Thymus (tissue), 11 donors: Measurements from ENCODE around the gene CACNA1B. TPM values are rescaled to one million over a fixed set of nuclear protein-coding genes. Genes with fewer than 3 reads are reported as not detected.

Source experiments
- DNase-seq, 9 donors: peaks; one replicate each; pipeline ENCODE4 v3.0.0-alpha.2; 2013; ENCODE audit warnings: low spot score in 9 of 9, low read depth in 6 of 9, missing footprints in 1 of 9
- H3K27ac ChIP-seq, 2 donors: one replicate each; pipeline ENCODE4 v1.5.1; 2013; ENCODE audit warnings: control low read depth in 1 of 2, low read depth in 1 of 2, low read length in 1 of 2, mild to moderate bottlenecking in 1 of 2, moderate library complexity in 1 of 2
- H3K27me3 ChIP-seq, 2 donors: one replicate each; pipeline ENCODE4 v1.5.1; 2013; ENCODE audit warnings: low read length in 1 of 2; ENCODE audit not compliant: control insufficient read depth in 2 of 2, insufficient read depth in 1 of 2
- H3K36me3 ChIP-seq, 2 donors: one replicate each; pipeline ENCODE4 v1.5.1; 2013; ENCODE audit warnings: low read length in 1 of 2, mild to moderate bottlenecking in 1 of 2, moderate library complexity in 1 of 2; ENCODE audit not compliant: control insufficient read depth in 2 of 2, insufficient read depth in 2 of 2
- H3K4me1 ChIP-seq, 2 donors: one replicate each; pipeline ENCODE4 v1.5.1; 2013; ENCODE audit warnings: low read length in 2 of 2; ENCODE audit not compliant: control insufficient read depth in 2 of 2, insufficient read depth in 2 of 2
- H3K4me3 ChIP-seq, 2 donors: one replicate each; pipeline ENCODE4 v1.5.1; 2013; ENCODE audit warnings: low read length in 2 of 2, control low read depth in 1 of 2, mild to moderate bottlenecking in 1 of 2
- H3K9me3 ChIP-seq, 2 donors: one replicate each; pipeline ENCODE4 v1.5.1; 2013; ENCODE audit warnings: low read length in 1 of 2, mild to moderate bottlenecking in 1 of 2; ENCODE audit not compliant: control insufficient read depth in 2 of 2, insufficient read depth in 1 of 2
- WGBS: extraction: QIAGEN DNeasy Blood & Tissue Kit; methylation state at CpG from one replicate; pipeline ENCODE4 v1.1.7; 2013; 5-methylcytosine and 5-hydroxymethylcytosine counted together
- polyA plus RNA-seq: library from polyadenylated mRNA; stranded (reverse); fragments of 200-250 nt; gene quantifications from one replicate; pipeline ENCODE4 v1.2.3, GENCODE V29; 2013
- total RNA-seq: library from RNA; stranded (reverse); fragments of 120-200 nt; gene quantifications from one replicate; pipeline ENCODE4 v1.2.4, GENCODE V29; 2013
- donor health status: healthy.

The CACNA1B gene
- total and polyA plus RNA-seq, 2 donors: 0.11 to 1.1 TPM

DNA sequence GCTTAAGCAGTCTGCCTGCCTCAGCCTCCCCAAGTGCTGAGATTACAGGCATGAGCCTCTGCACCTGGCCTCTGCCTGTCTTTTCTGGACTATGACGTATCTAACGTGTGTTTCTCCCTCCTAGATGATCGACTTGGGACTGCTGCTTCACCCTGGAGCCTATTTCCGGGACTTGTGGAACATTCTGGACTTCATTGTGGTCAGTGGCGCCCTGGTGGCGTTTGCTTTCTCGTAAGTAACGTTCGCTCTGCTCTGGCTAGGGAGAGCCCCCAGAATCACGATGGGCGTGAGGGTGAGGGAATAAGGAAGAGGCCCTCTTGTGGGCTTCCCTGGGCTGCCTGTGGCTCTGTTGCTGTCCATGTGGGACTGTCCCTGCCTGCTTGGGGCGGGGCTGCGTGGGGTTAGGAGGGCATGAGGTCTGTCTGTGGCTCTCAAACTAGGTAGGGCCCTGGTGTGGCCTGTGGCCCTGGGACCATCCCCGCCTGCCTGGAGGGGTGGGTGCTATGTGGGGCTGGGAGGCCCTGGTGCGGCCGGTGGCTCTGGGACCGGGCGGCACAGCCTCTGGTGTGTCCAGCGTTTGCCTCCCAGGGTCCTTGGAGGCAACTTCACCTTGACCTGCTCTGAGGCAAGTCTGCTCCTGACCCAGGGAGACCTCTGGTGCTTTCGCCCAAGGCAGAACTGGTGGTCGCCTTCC, 171.7 kb downstream of the CACNA1B start:
- H3K4me3 ChIP-seq: no peak overlapping the region
- no peaks in the 10 kb centered on the region for H3K9me3 ChIP-seq
- H3K27ac ChIP-seq: no peak overlapping the region
- no peaks in the 10 kb centered on the region for H3K4me1 ChIP-seq
- no peak for DNase-seq
- H3K36me3 ChIP-seq: no peaks in the 10 kb centered on the region
- 88% methylated on average over 21 of the region's 21 CpGs for WGBS
- peaks cover 0 to 8% of the 10 kb centered on the region in 2 donors for H3K27me3 ChIP-seq

DNA sequence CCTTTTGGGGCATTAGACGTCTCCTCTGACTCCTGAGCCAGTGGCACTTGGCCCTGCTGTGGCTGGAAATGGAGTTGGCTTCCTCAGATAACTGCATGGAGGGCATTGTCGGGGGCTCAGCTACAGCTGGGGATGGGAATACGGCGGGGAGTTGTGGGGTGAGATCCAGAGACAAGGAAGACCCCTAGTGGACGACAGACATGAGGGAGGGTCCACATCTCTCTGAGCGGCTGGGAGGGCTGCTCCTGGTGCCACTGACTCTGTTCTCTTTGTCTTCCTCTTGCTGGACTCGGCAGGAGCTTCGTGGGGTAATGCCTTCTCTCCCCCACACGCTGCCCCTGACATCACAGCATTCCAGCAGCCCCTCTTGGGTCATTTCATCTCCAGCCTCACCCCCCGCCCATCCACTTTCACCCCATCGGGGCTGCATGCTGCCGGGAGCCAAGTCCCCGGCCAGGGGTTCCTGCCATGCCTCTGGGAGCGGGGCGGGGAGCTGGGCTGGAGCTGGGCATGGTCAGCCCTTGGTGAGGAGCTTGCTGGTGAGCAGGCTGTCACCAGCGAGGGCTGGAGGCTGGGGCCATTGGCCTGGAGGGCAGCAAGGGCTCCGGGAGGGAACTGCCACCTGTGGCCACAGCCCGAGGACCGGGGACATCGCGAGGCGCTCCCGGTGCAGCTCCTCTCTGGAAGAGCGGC, 172.3 kb downstream of the CACNA1B start:
- H3K4me1 ChIP-seq: no peaks in the 10 kb centered on the region
- 78% methylated on average over 24 of the region's 24 CpGs for WGBS
- no peak overlapping the region for H3K27ac ChIP-seq
- peaks cover 0 to 11% of the 10 kb centered on the region in 2 donors for H3K27me3 ChIP-seq
- no peaks in the 10 kb centered on the region for H3K36me3 ChIP-seq
- H3K9me3 ChIP-seq: no peaks in the 10 kb centered on the region
- H3K4me3 ChIP-seq: no peak overlapping the region
- no peak for DNase-seq

DNA sequence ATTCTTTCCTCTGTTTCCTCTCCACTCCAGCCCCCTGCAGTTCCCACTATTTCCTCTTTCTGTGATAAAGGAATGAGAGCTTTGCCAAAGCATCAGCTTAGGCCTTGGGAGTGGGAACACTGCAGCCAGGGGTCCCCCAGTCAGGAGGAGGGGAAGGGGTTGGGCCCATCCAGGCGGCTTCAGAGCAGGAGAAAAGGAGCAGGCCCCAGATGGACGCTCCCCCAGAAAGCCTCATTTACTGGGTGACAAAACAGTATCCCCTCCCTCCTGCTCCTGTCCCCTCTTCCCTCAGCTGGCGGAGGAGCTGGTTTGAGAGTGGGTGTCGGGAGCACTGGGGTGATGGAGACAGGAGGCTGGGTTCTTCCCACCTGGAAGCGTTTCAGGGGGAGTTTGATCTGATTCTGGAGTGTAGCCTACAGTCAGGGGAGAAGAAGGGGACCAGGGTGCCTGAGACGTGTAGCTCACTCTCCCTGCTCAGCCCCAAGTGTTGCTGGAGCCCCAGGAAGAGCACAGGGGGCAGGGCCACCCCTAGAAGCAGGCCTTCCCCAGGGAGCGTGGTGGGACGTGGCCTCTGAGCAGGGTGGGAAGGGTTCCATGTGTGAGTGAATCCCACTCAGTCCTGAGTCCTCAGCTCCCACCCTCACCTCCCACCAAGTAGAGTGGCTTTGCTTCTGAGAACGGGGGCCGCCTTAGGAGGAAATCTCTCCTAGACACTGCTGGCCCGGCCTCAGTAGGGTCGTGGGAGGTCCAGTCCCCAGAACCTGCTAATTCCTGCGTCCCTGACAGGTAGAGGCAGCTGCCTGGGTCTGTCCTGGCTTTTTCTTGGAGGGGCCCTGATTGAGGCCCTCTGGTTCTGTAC, 173.1 kb downstream of the CACNA1B start:
- 82% methylated on average over 13 of the region's 13 CpGs for WGBS
- DNase-seq: no peak
- H3K9me3 ChIP-seq: no peaks in the 10 kb centered on the region
- H3K27me3 ChIP-seq: peaks cover 0 to 11% of the 10 kb centered on the region in 2 donors
- H3K36me3 ChIP-seq: no peaks in the 10 kb centered on the region
- no peak overlapping the region for H3K4me3 ChIP-seq
- H3K27ac ChIP-seq: no peak overlapping the region
- H3K4me1 ChIP-seq: no peaks in the 10 kb centered on the region

DNA sequence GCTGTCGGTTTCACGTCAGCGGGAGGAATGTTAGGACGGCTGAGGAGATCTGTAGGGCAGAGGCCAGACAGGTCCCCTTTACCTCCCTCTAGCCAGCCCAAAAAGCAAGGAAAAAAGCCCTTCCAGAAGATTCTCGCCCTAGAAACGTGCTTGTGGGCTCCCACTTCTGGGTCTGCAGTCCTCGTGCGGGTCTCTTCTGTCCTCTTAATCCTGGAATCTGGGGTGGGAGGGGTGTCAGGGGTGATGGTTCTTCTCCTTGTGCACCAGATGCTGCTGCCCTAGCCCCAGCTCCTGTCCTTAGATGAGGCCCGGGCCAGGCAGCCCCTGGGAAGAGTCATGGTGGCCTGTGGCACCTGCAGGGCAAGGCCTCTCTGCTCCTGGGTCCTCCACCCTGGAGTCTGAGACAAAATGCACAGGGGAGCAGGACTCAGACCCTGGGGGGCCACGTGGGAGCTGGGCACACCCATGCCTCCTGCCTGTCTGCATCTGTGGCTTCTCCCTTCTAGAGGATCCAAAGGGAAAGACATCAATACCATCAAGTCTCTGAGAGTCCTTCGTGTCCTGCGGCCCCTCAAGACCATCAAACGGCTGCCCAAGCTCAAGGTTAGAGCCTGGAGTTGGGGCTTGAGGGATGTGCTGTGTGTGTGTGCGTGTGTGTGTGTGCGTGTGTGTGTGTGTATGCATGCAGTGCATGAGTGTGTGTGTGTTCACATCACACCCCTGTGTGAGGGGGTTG, 174.2 kb downstream of the CACNA1B start:
- 89% methylated on average over 15 of the region's 15 CpGs for WGBS
- no peak overlapping the region for H3K4me3 ChIP-seq
- H3K4me1 ChIP-seq: no peaks in the 10 kb centered on the region
- no peak for DNase-seq
- H3K27ac ChIP-seq: no peak overlapping the region
- no peaks in the 10 kb centered on the region for H3K36me3 ChIP-seq
- peaks cover 0 to 11% of the 10 kb centered on the region in 2 donors for H3K27me3 ChIP-seq
- no peaks in the 10 kb centered on the region for H3K9me3 ChIP-seq

DNA sequence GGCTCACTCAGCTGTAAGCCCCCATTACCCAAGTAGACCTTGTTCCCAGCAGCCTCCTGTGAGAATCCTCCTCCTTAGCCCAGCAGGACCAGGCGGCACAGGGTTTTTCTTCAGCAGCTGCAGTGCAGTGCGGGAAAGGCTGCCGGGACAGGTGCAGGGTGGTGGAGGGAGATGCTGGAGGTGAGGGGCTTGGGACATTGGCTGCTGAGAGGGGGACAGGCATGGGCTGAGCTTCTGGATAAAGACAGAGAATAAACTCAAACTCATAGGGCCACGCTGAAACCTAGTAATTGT, 174.7 kb downstream of the CACNA1B start:
- Histone ChIP-seq H3K4me3 (no peak overlapping the region), H3K9me3 (no peaks in the 10 kb centered on the region), H3K27ac (no peak overlapping the region), H3K36me3 (no peaks in the 10 kb centered on the region), H3K27me3 (peaks cover 0 to 11% of the 10 kb centered on the region in 2 donors), H3K4me1 (no peaks in the 10 kb centered on the region)
- DNase-seq: no peak
- WGBS: 98% methylated on average over 4 of the region's 4 CpGs

DNA sequence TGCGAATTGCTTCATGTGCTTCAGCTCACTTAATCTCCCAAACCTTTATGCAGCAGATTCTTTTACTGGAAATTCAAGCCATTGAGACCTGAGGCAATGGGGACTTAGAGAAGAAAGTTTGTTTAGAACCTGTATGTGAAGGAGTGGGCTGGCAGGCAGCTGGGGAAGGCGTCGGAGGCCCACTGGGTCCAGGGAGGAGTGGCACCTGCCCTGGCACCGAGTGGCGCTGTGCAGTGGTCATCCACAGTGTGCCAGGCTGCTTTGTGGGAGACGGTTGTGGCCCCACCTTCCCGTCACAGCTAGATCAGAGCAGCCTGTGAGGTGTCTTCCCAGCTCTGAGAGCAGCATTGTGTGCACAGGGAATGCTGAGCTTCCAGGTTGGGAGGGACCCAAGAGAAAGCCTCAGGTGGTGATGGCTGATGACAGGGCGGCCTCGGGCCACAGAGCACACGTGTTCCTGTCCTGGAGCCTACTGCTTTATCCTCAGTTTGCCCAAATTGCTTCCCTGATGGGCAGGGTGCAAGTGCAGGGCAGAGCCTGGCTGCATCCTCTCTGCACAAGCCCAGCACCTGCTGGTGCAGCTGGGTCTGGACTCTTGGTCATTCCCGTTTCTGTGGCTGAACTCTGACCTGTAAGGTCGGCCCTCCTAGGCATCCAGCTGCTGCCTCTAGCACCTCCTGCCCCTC, 175.2 kb downstream of the CACNA1B start:
- peaks cover 0 to 11% of the 10 kb centered on the region in 2 donors for H3K27me3 ChIP-seq
- H3K27ac ChIP-seq: no peak overlapping the region
- WGBS: 92% methylated on average over 12 of the region's 12 CpGs
- H3K4me3 ChIP-seq: no peak overlapping the region
- DNase-seq: no peak
- H3K9me3 ChIP-seq: no peaks in the 10 kb centered on the region
- no peaks in the 10 kb centered on the region for H3K4me1 ChIP-seq
- H3K36me3 ChIP-seq: no peaks in the 10 kb centered on the region

DNA sequence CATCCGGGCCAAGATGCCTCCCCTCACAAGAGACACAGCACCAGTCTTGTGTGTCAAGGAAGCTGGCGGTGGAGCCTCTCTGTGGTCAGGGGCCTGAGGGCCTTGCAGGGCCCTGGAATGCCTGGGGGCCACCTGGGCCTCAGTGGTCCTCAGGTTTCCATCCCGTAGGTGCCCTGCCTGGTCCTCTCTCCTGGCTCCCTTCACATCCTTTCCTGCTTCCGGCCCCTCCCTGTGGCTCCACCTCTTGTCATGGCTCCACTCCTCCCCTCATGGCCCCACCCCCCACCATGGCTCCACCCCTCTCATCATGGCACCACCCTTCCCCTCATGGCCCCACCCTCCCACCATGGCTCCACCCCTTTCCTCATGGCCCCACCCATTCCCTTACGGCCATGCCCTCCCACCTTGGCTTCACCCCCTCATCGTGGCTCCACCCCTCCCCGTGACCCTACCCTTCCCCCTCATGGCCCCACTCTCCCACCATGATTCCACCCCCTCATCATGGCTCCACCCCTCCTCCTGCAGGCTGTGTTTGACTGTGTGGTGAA, 175.8 kb downstream of the CACNA1B start:
- Histone ChIP-seq H3K4me1 (no peaks in the 10 kb centered on the region), H3K4me3 (no peak overlapping the region), H3K9me3 (no peaks in the 10 kb centered on the region), H3K36me3 (no peaks in the 10 kb centered on the region), H3K27me3 (peaks cover 0 to 11% of the 10 kb centered on the region in 2 donors), H3K27ac (no peak overlapping the region)
- DNase-seq: no peak
- 81% methylated on average over 7 of the region's 7 CpGs for WGBS

DNA sequence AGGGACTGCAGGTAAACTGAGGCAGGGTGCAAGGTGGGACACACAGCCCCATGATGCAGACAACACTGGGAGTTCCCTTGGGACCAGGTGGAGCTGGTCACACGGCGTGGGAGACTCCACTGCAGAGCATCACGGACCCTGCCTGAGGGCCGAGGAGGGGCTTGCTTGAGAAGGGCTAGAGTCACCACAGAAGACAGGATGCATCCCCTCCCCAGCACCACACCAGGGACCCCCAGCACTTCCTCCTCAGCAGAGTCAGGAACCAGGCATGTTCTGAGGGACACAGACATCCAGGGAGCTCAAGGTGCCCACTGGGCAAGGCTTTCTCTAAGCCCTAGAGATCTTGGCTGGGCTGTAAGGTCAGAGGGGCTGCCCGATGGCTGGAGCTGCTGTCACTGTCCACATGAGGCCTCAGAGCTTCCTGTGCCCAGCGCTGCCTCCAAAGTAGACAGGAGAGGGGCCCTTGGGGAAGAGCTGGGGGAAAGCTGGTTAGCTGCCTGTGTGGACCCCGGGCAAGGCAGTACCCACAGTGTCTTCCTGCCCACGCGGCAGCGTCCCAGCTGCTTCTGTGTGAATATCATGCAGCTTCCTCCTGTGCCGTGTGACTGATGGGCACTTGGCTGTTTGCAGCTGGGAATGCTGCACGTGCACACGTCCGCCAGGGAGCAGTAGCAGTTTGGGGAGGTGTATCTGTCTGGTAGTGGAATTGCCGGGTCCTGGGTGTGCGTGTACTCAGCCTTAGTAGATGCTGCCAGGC, 176.6 kb downstream of the CACNA1B start:
- Histone ChIP-seq H3K9me3 (no peaks in the 10 kb centered on the region), H3K27me3 (peaks cover 0 to 11% of the 10 kb centered on the region in 2 donors), H3K4me3 (no peak overlapping the region), H3K4me1 (no peaks in the 10 kb centered on the region), H3K36me3 (no peaks in the 10 kb centered on the region), H3K27ac (no peak overlapping the region)
- DNase-seq: no peak
- 45% methylated on average over 16 of the region's 16 CpGs for WGBS
